Fibroblast of lung (primary cell): ENCODE results near the gene ZKSCAN1.

Experiments used
- EZH2 ChIP-seq: IDR thresholded peaks from 2 replicates; pipeline ENCODE4 v1.5.1; 2012; ENCODE audit warnings: low read length, control low read depth, mild to moderate bottlenecking; ENCODE audit errors: missing control alignments
- TF ChIP-seq, protein P1 (sequence below), 2 donors: IDR thresholded peaks in 1 of 2; conservative IDR thresholded peaks in 1 of 2; 1 replicate in 1 of 2; 2 replicates in 1 of 2; pipeline ENCODE4 v1.5.1; 2011 to 2012; ENCODE audit warnings: low read length in 2 of 2, control low read depth in 1 of 2, inconsistent platforms in 1 of 2, low read depth in 1 of 2, mild to moderate bottlenecking in 1 of 2

DNA sequence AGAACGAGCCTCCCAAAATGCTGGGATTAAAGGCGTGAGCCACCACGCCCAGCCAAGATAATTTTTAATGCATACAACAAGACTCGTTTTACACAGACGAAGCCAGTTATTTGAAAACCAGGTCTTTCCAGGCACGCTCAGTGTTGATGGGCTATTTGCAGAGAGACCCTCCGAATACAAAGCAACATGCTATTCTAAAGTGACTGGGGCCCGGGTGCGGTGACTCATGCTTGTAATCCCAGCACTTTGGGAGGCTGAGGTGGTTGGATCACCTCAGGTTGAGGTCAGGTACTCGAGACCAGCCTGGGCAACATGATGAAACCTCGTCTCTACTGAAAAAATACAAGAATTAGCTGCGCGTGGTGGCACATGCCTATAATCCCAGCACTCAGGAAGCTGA lies 38.8 kb upstream of the ZKSCAN1 start:
- TF ChIP-seq, protein P1, sequence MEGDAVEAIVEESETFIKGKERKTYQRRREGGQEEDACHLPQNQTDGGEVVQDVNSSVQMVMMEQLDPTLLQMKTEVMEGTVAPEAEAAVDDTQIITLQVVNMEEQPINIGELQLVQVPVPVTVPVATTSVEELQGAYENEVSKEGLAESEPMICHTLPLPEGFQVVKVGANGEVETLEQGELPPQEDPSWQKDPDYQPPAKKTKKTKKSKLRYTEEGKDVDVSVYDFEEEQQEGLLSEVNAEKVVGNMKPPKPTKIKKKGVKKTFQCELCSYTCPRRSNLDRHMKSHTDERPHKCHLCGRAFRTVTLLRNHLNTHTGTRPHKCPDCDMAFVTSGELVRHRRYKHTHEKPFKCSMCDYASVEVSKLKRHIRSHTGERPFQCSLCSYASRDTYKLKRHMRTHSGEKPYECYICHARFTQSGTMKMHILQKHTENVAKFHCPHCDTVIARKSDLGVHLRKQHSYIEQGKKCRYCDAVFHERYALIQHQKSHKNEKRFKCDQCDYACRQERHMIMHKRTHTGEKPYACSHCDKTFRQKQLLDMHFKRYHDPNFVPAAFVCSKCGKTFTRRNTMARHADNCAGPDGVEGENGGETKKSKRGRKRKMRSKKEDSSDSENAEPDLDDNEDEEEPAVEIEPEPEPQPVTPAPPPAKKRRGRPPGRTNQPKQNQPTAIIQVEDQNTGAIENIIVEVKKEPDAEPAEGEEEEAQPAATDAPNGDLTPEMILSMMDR (conservative IDR thresholded peaks at IDR 0.05 in 1 of 2, IDR thresholded peaks at IDR 0.05 in 1 of 2; ENCODE audit: low read depth in 1 of 2, low read length in 2 of 2): no peak
- TF ChIP-seq EZH2: no peak
